ENCODE results near the gene SAMD4B.

Gene SAMD4B

DNA sequence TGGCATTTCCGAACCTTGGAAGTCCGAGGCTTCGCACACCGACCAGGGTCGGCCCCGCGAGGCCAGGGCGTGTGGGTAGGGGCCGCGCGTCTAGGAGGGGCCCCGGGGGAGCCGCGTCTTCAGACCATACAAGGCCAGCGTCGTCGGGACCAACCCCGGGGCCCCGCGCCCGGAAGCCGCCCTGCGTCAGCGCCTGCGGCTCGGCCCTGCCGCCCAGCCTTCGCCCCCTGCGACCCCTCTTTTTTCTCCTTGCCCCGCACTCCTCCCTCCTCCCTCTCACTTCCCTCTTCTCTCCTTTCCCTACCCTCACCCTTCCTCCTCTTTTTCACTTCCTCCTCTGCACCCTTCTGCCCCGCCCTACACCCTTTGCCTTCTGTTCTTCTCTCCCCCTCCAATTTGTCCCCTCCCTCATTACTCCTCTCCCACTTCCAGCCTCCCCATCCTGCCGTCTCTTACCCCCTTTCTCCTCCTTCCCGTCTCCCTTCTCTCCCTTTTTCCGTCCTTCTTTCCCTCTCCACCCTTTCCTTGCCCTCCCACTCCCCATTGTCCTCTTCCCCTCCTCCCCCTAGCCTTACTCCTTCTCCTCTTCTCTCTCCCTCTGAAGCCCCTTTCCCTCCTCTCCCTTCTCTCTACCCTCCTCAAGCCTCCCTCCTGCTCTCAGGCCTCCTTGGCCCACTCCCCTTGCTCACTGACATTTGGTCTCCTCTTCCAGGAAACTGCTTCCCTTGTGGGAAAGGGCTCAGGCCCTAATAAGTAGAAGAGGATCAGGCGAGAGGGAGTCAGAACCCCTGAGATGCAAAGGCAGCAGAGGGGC is 68.0 kb downstream of the SAMD4B start:
- no peak for DNase-seq

- DNase-seq, result no peak
Observed at GRCh38 chr19:39410831-39411080, 68.5 kb downstream of the SAMD4B start.

DNA sequence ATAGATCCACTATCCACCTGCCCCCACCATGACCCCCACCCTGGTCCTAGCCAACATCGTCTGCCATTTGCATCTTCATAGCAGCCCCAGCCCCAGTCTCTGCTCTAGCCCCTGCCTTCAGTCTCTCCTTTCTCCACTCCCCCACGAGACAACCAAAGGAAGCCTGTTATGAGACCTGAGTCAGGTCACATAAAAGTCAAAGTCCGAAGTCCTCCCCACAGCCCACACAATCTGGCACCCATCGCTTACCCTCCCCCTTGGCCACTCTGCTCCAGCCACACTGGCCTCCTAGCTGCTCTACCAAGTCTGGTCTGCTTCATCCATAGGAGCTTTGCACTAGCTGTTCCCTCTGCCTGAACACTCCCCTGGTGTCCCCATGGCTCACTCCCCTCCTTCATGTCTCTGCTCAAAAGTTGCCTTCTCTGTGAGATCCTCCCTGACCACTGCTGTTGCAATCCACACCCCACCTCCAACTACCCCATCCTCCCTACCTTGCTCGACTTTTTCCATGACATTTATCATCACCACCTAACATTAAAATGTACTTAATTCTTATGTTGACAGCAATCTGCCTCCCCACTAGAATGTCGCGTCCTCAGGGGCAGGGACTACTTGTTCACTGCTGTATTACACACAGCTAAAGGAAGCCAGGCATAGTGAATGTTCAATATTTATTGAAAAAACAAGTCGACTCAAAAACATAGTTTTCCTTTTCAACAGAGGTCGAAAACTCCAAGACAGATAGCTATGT is 69.0 kb downstream of the SAMD4B start:
- no peak for DNase-seq

GRCh38 chr19:39411832-39412099 is 69.5 kb downstream of the SAMD4B start:
- DNase-seq, result peak; percentile 92

DNA sequence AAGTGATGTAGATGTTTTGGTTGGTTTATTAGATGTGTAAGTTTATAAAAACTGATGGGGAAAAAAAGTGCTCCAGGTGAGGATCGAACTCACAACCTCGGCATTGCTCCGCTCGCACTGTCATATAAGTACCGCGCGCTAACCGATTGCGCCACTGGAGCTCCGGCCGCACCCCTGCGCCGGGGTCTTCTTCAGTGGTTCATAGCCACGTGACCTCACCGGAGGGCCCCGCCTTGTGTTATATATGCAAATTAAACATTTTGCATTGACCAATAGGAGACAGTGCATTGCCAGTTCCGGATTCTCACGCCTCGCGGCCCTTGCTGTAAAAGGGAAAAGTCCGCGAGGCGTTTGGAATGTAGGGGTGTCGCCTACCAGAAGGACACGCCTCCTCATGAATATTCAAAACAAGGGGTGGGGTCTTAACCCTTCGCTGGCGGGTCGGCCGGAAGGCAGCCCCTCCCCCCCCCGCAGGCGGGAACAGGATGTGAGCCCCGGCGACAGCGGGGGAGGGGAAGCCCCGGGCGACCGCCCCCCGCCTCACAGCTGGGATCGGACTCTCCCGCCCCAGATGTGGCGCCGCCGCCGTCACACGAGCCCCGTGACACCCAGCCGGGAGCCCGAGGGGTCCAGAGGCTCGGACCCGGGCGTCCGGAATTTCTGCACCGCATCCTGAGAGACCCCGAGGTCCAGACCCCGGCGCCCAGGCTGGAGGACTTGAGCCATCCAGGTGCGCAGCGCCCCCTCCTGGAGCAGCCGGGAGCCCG is 70.1 kb downstream of the SAMD4B start, which contains the start of gene PLEKHG2:
Gene PLEKHG2 (plus strand): TSS at position 570 of the 767 bp plus-strand sequence. CDS start 1,418 bp downstream, outside the sequence.
- DNase-seq, result peak; percentile 97

- no peak for DNase-seq
Observed at GRCh38 chr19:39412867-39413271, 70.6 kb downstream of the SAMD4B start.

GRCh38 chr19:39413272-39413910 is 71.2 kb downstream of the SAMD4B start:
- DNase-seq, result no peak

DNA sequence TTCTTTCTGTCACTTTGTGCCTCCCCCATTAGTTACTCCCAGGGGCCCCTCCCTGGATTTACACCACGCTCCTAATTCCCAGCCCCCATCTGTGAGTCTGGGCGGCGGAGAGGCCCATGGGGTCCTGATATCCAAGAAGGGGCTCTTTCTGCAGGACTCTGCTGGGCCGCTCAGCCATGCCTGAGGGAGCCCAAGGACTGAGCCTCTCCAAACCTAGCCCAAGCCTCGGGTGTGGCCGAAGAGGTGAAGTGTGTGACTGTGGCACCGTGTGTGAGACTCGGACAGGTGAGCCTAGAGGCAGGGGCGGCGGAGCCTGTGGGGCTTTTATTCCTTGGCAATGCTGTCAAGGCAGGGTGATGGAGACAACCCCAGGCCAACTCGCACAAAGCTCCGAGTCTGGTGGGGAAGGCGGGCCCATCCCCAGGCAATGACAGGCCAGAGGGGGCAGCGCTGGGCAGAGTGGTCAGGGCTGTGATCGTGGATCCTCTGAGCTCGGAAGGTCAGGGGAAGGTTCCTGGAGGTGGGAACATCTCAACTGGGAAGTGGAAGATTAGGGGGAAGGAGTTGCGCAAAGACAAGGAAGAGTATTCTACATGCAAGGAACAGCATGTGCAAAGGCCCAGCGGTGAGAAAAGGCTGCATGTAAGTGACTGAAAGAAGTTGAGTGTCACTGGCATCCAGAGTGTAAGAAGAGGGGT is 71.8 kb downstream of the SAMD4B start:
- DNase-seq, result no peak

- DNase-seq, result no peak
Observed at GRCh38 chr19:39415111-39416046, 73.2 kb downstream of the SAMD4B start.

- DNase-seq, result no peak
Observed at GRCh38 chr19:39416152-39417120, 74.2 kb downstream of the SAMD4B start.

DNA sequence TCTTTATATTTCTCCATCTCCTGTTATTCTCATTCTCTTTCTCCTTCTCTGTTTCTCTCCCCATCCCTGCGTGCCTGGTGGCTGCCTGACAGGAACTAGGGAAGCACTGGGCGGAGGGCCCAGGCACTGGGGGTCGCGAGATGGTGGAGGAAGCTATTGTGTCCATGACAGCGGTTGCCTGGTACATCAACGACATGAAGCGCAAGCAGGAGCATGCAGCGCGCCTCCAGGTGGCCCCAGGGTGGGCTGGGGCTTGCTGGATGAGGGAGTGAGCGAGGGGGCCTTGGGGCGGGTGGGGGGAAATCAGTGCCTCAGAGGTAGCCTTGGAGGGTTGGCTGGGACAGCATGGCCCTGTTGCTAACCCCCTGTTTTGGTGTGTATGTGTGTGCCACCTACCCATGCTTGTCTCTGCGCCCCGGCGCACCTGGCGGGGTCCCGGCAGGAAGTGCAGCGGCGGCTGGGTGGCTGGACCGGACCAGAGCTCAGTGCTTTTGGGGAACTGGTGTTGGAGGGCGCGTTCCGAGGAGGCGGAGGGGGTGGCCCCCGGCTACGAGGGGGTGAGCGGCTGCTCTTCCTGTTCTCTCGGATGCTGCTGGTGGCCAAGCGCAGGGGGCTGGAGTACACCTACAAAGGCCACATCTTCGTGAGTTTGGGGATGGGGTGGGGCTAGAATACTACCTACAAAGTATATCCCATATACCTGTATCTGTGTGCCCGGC is 75.4 kb downstream of the SAMD4B start:
- no peak for DNase-seq

DNA sequence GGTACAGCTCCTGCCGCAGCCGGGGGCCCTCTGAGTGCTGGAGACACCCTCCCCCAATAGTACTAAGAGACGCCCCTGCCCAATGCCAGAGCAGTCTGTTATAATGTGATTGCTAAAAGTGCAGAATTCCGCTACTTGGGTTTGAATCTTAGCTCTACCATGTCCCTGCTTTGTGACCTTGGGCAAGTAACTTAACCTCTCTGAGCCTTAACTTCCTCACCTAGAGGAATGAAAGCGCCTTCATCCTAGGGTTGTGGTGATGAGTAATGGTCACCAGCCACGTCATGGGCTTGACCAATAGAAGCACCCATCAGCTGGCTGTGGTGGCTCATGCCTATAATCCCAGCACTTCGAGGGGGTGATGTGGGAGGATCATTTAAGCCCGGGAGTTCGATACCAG is 76.8 kb downstream of the SAMD4B start:
- no peak for DNase-seq

DNA sequence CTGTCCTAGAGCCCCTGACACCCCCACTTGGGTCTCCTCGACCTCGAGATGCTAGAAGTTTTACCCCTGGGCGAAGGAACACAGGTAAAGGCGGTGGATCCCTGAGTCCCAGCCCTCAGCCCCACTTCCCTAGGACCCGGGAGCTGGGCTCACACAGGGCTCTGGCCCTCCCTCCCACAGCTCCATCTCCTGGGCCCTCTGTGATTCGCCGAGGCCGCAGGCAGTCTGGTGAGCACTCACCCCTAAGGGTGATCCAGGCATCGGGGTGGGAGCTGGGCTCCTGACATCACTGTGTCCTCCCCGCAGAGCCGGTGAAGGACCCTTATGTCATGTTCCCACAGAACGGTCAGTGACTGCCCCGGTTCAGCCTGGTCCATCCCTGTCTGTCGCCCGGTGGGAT is 78.5 kb downstream of the SAMD4B start:
- DNase-seq, result no peak

DNA sequence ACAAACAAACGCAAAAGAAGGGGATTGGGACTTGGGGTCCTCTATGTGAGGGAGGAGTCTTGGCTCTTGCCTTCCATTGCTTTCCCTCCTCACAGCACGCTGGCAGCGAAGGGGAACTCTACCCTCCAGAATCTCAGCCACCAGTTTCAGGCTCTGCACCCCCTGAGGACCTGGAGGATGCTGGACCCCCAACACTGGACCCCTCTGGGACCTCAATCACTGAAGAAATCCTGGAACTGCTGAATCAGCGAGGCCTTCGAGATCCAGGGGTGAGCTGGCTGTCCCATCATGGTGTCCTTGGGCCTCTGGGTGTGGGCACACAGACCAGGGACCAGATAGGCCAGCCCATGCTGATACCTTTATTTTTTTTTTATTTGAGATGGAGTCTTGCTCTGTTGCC is 79.8 kb downstream of the SAMD4B start:
- no peak for DNase-seq

GRCh38 chr19:39423258-39424086 is 81.3 kb downstream of the SAMD4B start:
- DNase-seq, result no peak

DNA sequence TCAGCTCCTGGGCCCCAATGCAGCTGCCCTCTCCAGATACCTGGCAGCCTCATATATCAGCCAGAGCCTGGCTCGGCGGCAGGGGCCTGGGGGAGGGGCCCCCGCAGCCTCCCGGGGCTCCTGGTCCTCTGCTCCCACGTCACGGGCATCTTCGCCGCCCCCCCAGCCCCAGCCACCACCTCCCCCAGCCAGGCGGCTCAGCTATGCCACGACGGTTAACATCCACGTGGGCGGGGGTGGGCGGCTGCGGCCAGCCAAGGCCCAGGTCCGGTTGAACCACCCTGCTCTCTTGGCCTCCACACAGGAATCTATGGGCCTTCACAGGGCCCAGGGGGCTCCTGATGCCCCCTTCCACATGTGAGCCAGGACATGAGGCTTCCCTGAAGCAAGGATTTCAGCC is 82.7 kb downstream of the SAMD4B start:
- no peak for DNase-seq

- DNase-seq, result no peak
Observed at GRCh38 chr19:39425744-39426143, 83.5 kb downstream of the SAMD4B start.

DNA sequence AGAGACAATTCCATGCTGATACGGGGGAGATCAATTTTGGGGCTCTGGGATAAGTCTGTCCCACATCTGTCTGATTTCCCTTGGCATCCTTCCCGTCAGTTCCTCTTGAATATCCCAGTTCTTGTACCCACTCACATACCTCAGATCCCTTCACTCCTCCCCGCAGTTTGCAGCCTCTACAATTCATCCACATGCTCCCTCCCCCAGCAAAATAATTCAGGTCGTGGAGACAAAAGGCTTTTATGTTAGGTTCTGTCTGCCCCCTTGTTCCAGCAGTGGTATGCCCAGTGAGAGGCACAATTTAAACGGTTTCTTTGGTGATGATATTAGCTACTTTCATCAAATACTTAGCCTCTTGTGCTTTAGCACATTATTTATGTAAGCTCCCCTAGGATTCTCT is 83.9 kb downstream of the SAMD4B start:
- DNase-seq, result no peak

GRCh38 chr19:39427707-39428106 is 85.5 kb downstream of the SAMD4B start:
- DNase-seq, result no peak

Data from activated T-cell treated with anti-CD3 and anti-CD28 coated beads for 4 hours (primary cell).